SU-DHL-6 (cell line): ENCODE measurements around the gene DHX35.

Source experiments
- CTCF ChIP-seq: fragments of 200-600 bp; sonication (generic); IDR thresholded peaks from one replicate; pipeline ENCODE4 v1.5.1; 2017; ENCODE audit warnings: antibody characterized with exemption, mild to moderate bottlenecking, low read length, moderate library complexity; ENCODE audit not compliant: insufficient read depth, poor library complexity, severe bottlenecking
- EZH2phosphoT487 ChIP-seq: fragments of 200-600 bp; sonication (generic), shearing (Covaris generic); conservative IDR thresholded peaks from 2 replicates; pipeline ENCODE4 v1.6.1; 2018; ENCODE audit warnings: mild to moderate bottlenecking, antibody characterized with exemption, low read length, moderate library complexity, mixed read lengths

DNA sequence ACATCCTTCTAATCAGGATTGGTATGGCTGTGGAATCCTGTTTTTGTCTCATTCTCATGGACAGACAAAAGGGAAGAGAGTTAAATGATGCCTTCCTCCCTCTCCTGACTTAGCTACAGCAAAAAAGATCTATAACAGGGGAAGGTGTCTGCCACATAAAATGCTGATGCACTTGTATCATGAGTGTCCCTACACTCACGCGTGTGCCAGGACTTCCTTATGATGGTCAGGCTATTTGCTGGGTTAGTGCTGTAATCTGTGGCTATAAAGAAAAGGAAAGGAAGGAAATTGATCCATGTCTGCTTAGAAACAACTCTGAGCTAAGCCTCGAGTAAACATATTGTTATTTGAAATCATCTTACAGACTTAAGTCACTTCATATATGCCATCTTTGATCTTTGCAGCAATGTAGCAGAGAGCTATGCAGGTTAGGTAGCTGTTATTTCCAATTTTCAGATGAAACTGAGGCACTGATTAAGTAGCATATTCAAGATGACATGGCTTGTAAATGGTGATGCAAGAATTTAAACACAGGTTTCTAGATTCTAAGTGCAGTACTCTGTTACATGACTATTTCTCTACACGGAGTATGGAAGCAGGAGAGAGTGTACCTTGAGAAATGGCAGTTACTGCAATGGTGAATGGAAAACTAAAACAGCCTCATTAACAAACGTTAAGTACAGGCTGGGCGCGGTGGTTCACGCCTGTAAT is 8.4 kb upstream of the DHX35 start:
- no peak for TF ChIP-seq CTCF
- TF ChIP-seq EZH2phosphoT487 = no peak
